Measurements from ENCODE around the gene ONECUT3.

ONECUT3 gene

DNA sequence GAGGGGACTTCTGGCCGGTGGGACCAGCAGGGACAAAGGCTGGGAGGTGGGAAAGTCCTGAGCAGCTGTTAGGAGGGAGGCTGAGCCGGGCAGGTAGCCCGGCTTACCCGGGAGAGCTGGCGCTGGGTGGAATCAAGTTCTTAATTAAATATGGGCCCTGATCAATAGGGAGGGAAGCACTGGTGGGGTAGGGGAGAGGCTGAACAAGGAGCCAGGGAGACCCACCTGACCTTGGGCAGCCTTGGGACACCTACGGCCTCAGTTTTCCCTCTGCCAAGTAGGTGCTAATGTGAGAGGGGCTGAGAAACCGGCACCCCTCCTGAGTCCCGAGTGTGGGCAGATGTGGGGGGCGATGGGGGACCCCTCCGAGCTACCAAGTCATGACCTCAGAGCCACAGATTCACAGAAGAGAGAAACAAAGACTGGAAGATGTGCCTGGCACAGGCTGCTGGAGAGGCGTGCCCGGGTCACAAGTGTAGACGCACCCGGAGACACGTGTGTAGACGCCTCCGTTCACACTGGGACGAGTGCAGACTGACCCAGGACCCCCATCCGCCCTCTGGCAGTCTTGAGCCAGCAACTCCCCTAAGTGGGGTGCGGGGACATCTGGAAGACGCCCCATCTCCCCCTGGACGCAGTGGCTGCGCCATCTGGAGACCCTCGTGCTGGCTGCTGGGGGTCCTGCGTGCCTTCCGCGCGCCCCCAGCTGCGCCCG is 8.4 kb downstream of the ONECUT3 start:
- Histone ChIP-seq H3K9ac (ENCODE audit: low read length in 5 of 5) (no peak overlapping the region), H3K27me3 (ENCODE audit: control insufficient read depth in 5 of 5, insufficient read depth in 4 of 5, low read length in 5 of 5) (peaks cover 63 to 90% (median 77%) of the 10 kb centered on the region in 5 donors)

DNA sequence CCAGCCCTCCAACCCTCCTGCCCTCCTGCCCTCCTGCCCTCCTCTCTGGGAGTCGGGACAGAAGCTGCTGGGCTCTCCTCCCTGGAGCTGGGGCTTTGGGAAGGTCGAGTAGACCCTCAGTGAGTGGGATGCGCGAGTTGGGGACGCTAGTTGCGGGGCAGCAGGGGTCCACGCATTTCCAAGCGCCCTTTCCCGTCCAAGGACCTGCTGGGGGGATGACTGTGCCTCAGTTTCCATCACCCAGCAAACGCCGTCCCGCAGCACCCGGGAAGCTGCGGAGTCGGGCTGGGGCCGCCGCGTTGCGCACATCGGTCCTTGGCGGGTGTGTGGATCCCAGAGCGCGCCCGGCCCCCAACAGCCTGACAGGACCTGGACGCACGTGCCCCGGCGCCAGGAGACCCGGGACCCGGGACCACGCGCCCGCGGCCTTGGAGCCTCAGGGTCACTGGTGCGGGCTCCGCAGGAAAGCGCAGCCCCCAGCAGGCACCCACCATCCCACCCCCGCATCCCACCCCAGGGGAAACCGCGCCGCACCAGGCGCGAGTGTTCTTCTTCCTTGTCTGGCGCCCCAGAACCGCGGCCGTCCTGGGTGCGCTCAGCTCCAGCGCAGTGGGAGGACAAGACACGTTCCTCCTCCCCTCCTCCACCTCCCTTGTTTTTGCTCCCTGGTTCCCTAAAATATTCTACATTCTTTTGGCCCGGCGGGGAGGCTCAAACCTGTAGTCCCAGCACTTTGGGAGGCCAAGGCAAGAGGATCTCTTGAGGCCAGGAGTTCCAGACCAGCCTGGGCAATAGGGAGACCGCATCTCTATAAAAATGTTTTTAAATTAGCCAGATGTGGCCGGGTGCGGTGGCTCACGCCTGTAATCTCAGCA is 9.2 kb downstream of the ONECUT3 start:
- Histone ChIP-seq H3K4me3 (ENCODE audit: low read depth in 1 of 5, low read length in 5 of 5) (no peak overlapping the region), H3K9me3 (ENCODE audit: control insufficient read depth in 5 of 5, low read length in 5 of 5) (no peaks in the 10 kb centered on the region), H3K27me3 (ENCODE audit: control insufficient read depth in 5 of 5, insufficient read depth in 4 of 5, low read length in 5 of 5) (peaks cover 62 to 90% (median 76%) of the 10 kb centered on the region in 5 donors), H3K36me3 (ENCODE audit: control insufficient read depth in 5 of 5, insufficient read depth in 5 of 5, low read length in 5 of 5) (no peaks in the 10 kb centered on the region), H3K4me1 (ENCODE audit: control insufficient read depth in 5 of 5, insufficient read depth in 5 of 5, low read length in 5 of 5) (peaks cover 0 to 4% (median 0%) of the 10 kb centered on the region in 5 donors), H3K27ac (ENCODE audit: low read depth, low read length) (no peak overlapping the region), H3K9ac (ENCODE audit: low read length in 5 of 5) (no peak overlapping the region)

More for the DNA sequence above, 8.4 kb downstream of the ONECUT3 start:
- H3K36me3 ChIP-seq (ENCODE audit: control insufficient read depth in 5 of 5, insufficient read depth in 5 of 5, low read length in 5 of 5), result no peaks in the 10 kb centered on the region
- peaks cover 0 to 4% (median 0%) of the 10 kb centered on the region in 5 donors for H3K4me1 ChIP-seq (ENCODE audit: control insufficient read depth in 5 of 5, insufficient read depth in 5 of 5, low read length in 5 of 5)
- no peak overlapping the region for H3K4me3 ChIP-seq (ENCODE audit: low read depth in 1 of 5, low read length in 5 of 5)
- no peaks in the 10 kb centered on the region for H3K9me3 ChIP-seq (ENCODE audit: control insufficient read depth in 5 of 5, low read length in 5 of 5)
- H3K27ac ChIP-seq (ENCODE audit: low read depth, low read length), result no peak overlapping the region

DNA sequence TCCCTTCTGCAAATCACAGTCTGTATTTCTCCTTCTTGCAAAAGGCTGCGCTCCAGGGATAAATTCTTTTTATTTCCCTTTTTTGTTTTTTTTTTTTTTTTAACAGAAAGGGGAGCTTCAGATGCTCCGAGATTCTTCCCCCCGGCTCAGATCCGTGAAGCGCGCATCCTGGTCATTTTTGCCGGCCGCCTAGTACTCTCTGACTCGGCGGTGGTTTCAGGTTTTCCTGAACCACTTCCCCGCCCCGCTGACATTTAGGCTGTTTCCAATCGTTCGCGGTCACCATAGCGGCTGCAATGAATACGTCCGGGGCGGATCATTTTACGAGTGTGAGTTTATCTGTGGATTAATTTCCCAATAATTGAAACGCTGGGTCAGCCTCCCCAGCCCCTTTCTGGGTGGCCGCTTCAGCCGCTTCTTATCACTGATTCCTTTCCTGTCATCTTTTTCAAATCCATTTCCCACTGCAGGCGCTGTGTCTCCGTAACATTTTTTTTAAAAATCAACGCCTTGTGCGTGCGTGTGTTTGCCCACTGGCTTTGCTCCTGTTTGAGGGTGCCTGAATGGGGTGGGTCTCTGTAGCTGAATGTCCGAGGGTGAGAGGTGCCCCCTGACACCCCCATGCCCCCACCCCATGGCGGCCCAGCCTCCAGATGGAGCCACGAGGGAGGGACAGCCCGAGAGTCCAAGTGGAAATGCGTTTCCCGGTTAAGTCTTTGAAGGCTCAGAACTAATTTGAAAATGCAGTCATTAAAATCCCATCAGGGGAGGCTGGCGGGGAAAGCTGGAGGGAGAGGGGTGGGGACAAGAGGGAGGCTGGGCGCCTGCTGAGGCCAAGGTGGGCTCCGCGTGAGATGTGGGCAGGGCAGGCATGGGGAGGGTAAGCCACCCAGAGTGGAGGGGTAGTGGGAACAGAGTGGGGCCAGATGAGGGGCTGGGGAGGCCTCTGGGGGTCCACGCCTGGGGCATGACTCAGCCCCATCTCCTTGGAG is 10.6 kb downstream of the ONECUT3 start:
- no peak overlapping the region for H3K9ac ChIP-seq (ENCODE audit: low read length in 5 of 5)
- no peak overlapping the region for H3K4me3 ChIP-seq (ENCODE audit: low read depth in 1 of 5, low read length in 5 of 5)
- no peak overlapping the region for H3K27ac ChIP-seq (ENCODE audit: low read depth, low read length)
- H3K4me1 ChIP-seq (ENCODE audit: control insufficient read depth in 5 of 5, insufficient read depth in 5 of 5, low read length in 5 of 5), result peaks cover 0 to 6% (median 0%) of the 10 kb centered on the region in 5 donors
- H3K36me3 ChIP-seq (ENCODE audit: control insufficient read depth in 5 of 5, insufficient read depth in 5 of 5, low read length in 5 of 5), result no peaks in the 10 kb centered on the region
- no peaks in the 10 kb centered on the region for H3K9me3 ChIP-seq (ENCODE audit: control insufficient read depth in 5 of 5, low read length in 5 of 5)
- H3K27me3 ChIP-seq (ENCODE audit: control insufficient read depth in 5 of 5, insufficient read depth in 4 of 5, low read length in 5 of 5), result peaks cover 61 to 92% (median 84%) of the 10 kb centered on the region in 5 donors

DNA sequence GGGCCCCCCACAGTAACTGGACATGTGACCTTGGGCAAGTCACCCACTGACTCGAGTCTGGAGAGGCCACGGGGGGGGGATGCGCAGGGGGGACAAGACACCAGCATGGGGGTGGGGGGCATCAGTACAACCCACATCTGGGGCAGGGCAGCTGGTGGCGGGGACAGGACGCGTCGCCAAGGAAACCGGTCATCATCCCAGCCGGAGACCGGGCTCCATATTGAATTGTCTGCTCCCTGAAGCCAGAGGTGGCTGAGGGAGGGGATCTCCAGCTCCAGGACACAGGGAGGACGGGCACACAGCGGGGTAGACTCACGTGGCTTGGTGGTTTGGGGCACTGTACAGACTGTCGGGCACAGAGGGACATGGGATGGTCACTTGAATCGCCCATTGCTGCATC is 11.4 kb downstream of the ONECUT3 start:
- no peaks in the 10 kb centered on the region for H3K36me3 ChIP-seq (ENCODE audit: control insufficient read depth in 5 of 5, insufficient read depth in 5 of 5, low read length in 5 of 5)
- H3K4me1 ChIP-seq (ENCODE audit: control insufficient read depth in 5 of 5, insufficient read depth in 5 of 5, low read length in 5 of 5), result peaks cover 0 to 6% (median 0%) of the 10 kb centered on the region in 5 donors
- H3K27me3 ChIP-seq (ENCODE audit: control insufficient read depth in 5 of 5, insufficient read depth in 4 of 5, low read length in 5 of 5), result peaks cover 61 to 91% (median 84%) of the 10 kb centered on the region in 5 donors
- no peak overlapping the region for H3K4me3 ChIP-seq (ENCODE audit: low read depth in 1 of 5, low read length in 5 of 5)
- no peak overlapping the region for H3K9ac ChIP-seq (ENCODE audit: low read length in 5 of 5)
- H3K9me3 ChIP-seq (ENCODE audit: control insufficient read depth in 5 of 5, low read length in 5 of 5), result no peaks in the 10 kb centered on the region
- H3K27ac ChIP-seq (ENCODE audit: low read depth, low read length), result no peak overlapping the region

DNA sequence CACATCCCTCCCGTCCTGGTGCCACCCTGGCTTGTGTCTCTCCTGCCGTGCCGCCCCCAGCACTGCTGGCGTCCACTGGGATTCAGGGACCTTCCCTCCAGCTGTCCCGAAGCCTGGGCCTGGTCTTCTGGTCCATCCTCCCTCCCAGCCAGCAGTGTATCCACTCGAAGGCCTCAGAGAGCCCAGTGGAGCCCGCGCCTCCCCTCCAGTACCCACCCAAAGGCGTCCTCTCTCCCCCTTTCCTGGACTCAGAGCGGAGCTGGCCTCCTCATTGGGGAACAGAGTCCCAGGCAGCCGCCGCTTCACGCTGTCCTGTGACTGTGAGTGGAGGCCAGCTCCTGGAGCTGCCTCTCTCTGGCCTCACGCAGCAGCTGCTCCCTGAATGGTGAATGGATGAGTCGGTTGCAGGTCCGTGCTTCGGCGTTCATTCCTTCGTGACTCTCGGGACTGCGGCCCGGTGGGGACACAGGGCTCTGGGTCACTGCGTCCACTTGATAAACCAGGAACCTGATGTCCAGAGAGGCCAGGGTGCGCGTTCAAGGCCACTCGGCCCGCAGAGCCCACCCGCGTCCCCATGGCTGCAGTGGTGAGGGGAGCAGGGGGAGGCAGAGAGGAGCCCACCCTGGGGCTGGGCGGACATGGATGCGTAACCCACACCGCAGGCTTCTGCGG is 12.1 kb downstream of the ONECUT3 start:
- H3K36me3 ChIP-seq (ENCODE audit: control insufficient read depth in 5 of 5, insufficient read depth in 5 of 5, low read length in 5 of 5), result no peaks in the 10 kb centered on the region
- peaks cover 57 to 87% (median 80%) of the 10 kb centered on the region in 5 donors for H3K27me3 ChIP-seq (ENCODE audit: control insufficient read depth in 5 of 5, insufficient read depth in 4 of 5, low read length in 5 of 5)
- H3K4me3 ChIP-seq (ENCODE audit: low read depth in 1 of 5, low read length in 5 of 5), result no peak overlapping the region

DNA sequence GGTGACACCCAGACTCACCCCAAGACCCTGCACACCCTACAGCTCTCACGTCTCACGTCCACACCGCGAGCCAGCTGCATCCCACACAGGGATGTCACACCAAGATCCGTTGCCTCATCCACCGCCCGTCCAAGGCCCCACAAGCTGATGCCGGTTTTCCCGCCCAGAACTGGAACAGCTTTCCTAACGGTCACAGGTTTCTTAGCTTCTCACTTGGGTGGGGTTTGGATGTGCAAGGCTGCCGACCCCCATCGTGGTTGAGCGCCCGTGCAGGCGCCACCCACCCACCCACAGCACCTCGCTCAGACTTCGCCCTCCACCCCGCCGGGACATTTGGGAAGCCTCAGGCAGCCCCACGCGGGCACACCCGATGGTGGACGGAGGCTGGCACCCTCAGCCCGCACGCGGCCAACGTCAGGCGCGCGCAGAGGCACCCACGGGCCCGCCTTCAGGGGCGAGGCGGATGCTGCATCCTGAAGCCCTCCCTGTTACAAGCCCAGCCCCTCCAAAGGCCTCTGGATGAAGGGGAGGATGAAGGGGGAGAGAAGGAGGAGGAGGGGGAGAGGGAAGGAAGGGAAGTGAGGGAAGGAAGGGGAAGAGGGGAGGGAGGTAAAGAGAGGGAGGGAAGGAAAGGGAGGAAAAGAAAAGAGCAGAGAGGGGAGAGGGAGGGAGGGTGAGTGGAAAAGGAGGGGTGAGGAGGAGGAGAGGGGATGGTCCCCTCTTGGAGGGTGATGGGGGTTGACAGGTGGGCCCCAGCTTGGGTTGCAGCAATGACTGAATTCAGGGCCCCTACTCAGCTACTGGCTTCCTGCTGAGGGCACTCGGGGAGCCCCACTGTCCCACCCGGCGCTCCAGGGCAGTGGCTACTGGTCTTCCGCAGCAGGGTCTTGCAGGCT is 12.8 kb downstream of the ONECUT3 start:
- H3K9me3 ChIP-seq (ENCODE audit: control insufficient read depth in 5 of 5, low read length in 5 of 5), result peaks cover 6 to 12% (median 10%) of the 10 kb centered on the region in 5 donors
- no peaks in the 10 kb centered on the region for H3K36me3 ChIP-seq (ENCODE audit: control insufficient read depth in 5 of 5, insufficient read depth in 5 of 5, low read length in 5 of 5)
- H3K4me3 ChIP-seq (ENCODE audit: low read depth in 1 of 5, low read length in 5 of 5), result no peak overlapping the region
- H3K27me3 ChIP-seq (ENCODE audit: control insufficient read depth in 5 of 5, insufficient read depth in 4 of 5, low read length in 5 of 5), result peaks cover 57 to 81% (median 74%) of the 10 kb centered on the region in 5 donors
- peaks cover 0 to 6% (median 0%) of the 10 kb centered on the region in 5 donors for H3K4me1 ChIP-seq (ENCODE audit: control insufficient read depth in 5 of 5, insufficient read depth in 5 of 5, low read length in 5 of 5)
- H3K27ac ChIP-seq (ENCODE audit: low read depth, low read length), result no peak overlapping the region
- no peak overlapping the region for H3K9ac ChIP-seq (ENCODE audit: low read length in 5 of 5)

More for the DNA sequence above, 12.1 kb downstream of the ONECUT3 start:
- Histone ChIP-seq H3K9ac (ENCODE audit: low read length in 5 of 5) (no peak overlapping the region), H3K9me3 (ENCODE audit: control insufficient read depth in 5 of 5, low read length in 5 of 5) (peaks cover 0 to 4% (median 2%) of the 10 kb centered on the region in 5 donors), H3K4me1 (ENCODE audit: control insufficient read depth in 5 of 5, insufficient read depth in 5 of 5, low read length in 5 of 5) (peaks cover 0 to 6% (median 0%) of the 10 kb centered on the region in 5 donors), H3K27ac (ENCODE audit: low read depth, low read length) (no peak overlapping the region)

DNA sequence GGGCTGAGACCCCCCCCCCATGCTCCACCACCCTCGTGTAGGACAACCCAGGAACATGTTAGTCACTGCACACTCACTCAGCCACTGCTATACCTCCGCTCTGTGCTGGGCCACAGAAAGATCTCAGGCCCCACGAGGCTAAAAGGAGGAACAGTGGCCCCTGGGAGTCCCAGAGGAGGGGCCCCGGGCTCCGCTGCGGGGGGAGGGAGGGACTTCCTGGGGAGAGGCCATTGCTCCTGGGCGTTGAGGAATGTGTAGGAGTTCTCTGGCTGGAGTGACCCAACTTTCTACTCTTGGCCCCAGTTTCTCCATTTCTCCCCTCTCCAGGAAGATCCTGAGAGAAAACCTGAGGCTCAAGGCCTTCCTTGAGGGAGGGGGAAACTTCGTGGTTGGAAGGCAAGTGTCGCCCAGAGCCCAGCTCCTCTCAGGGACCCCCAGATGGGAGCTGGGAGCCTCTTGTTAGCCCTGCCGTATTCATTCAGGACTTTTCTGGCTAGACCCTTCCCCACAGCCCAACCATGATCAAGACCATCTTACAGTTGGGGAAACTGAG is 13.6 kb downstream of the ONECUT3 start:
- Histone ChIP-seq H3K27ac (ENCODE audit: low read depth, low read length) (no peak overlapping the region), H3K4me3 (ENCODE audit: low read depth in 1 of 5, low read length in 5 of 5) (no peak overlapping the region), H3K9me3 (ENCODE audit: control insufficient read depth in 5 of 5, low read length in 5 of 5) (peaks cover 9 to 18% (median 15%) of the 10 kb centered on the region in 5 donors), H3K36me3 (ENCODE audit: control insufficient read depth in 5 of 5, insufficient read depth in 5 of 5, low read length in 5 of 5) (no peaks in the 10 kb centered on the region), H3K27me3 (ENCODE audit: control insufficient read depth in 5 of 5, insufficient read depth in 4 of 5, low read length in 5 of 5) (peaks cover 49 to 74% (median 67%) of the 10 kb centered on the region in 5 donors), H3K4me1 (ENCODE audit: control insufficient read depth in 5 of 5, insufficient read depth in 5 of 5, low read length in 5 of 5) (peaks cover 0 to 6% (median 0%) of the 10 kb centered on the region in 5 donors), H3K9ac (ENCODE audit: low read length in 5 of 5) (no peak overlapping the region)

DNA sequence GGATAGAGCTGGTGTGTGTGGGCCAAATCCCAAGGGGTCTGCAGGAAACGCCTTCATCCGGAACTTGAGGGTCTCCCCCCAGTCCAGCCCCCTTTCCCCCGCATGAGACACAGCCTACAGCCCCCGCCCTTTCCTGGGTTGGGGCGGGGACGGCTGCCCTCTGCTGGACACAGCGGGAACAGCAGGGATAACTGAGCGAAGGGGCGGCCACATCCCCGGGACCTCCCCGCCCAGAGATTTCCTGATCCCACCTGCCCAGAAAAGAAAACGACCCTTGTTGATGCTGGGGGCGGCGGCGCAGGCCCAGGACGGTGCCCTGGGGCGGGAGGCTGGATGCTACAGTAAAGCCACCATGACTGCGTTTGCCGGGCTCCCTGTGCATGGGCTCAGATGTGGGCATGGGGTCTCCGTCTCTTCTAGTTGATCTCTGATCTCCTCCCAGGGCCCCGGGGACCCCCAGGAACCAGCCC is 14.2 kb downstream of the ONECUT3 start:
- Histone ChIP-seq H3K9ac (ENCODE audit: low read length in 5 of 5) (no peak overlapping the region), H3K27ac (ENCODE audit: low read depth, low read length) (no peak overlapping the region), H3K4me3 (ENCODE audit: low read depth in 1 of 5, low read length in 5 of 5) (no peak overlapping the region), H3K36me3 (ENCODE audit: control insufficient read depth in 5 of 5, insufficient read depth in 5 of 5, low read length in 5 of 5) (no peaks in the 10 kb centered on the region), H3K4me1 (ENCODE audit: control insufficient read depth in 5 of 5, insufficient read depth in 5 of 5, low read length in 5 of 5) (peaks cover 0 to 6% (median 0%) of the 10 kb centered on the region in 5 donors), H3K27me3 (ENCODE audit: control insufficient read depth in 5 of 5, insufficient read depth in 4 of 5, low read length in 5 of 5) (peaks cover 44 to 68% (median 61%) of the 10 kb centered on the region in 5 donors), H3K9me3 (ENCODE audit: control insufficient read depth in 5 of 5, low read length in 5 of 5) (peaks cover 9 to 18% (median 15%) of the 10 kb centered on the region in 5 donors)

Measured in subcutaneous abdominal adipose tissue (tissue), 5 donors.